Body of pancreas (tissue), 4 donors: ENCODE data around the gene UBE2Q2.

Source experiments
- POLR2A ChIP-seq, 3 donors: fragments of 450-650 bp; IDR thresholded peaks; one replicate each; pipeline ENCODE4 v1.6.1; 2016; ENCODE audit warnings: antibody characterized with exemption in 3 of 3, mild to moderate bottlenecking in 2 of 3
- TF ChIP-seq, protein P1 (sequence below), 7 experiments: fragments of 450-650 bp in 4 of 7; fragments of 200-600 bp in 3 of 7; sonication (generic) in 3 of 7; IDR thresholded peaks; one replicate each; pipeline ENCODE4 v1.5.1; 2016 to 2019; ENCODE audit warnings: antibody characterized with exemption in 7 of 7

DNA sequence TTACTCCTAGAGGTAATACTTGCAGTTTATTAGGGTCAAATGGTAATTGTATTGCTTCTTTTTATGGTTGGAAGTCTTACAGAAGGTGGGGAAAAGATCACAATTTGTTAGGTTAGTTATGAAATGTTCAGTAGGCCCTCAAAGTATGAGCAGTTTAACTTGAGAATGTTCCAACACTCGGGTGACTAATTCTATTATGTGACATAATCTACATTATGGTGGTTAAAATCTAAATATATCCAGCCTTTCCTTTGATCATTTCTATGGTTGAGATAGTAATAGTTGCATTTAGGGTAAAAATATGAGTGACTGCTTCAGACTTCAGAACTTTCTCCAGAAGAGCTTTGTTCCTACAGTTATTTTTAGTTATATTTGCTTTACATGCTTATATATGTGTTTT lies 40.8 kb downstream of the UBE2Q2 start:
- no peak for TF ChIP-seq POLR2A (IDR thresholded peaks at IDR 0.05)
- TF ChIP-seq, protein P1, sequence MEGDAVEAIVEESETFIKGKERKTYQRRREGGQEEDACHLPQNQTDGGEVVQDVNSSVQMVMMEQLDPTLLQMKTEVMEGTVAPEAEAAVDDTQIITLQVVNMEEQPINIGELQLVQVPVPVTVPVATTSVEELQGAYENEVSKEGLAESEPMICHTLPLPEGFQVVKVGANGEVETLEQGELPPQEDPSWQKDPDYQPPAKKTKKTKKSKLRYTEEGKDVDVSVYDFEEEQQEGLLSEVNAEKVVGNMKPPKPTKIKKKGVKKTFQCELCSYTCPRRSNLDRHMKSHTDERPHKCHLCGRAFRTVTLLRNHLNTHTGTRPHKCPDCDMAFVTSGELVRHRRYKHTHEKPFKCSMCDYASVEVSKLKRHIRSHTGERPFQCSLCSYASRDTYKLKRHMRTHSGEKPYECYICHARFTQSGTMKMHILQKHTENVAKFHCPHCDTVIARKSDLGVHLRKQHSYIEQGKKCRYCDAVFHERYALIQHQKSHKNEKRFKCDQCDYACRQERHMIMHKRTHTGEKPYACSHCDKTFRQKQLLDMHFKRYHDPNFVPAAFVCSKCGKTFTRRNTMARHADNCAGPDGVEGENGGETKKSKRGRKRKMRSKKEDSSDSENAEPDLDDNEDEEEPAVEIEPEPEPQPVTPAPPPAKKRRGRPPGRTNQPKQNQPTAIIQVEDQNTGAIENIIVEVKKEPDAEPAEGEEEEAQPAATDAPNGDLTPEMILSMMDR (IDR thresholded peaks at IDR 0.05): no peak
